ENCODE measurements around the gene ADAT2.

- TF ChIP-seq CTCF (IDR thresholded peaks at IDR 0.05; ENCODE audit: low read length) (no peak), EZH2phosphoT487 (IDR thresholded peaks at IDR 0.05; ENCODE audit: low read length) (no peak), EZH2 (optimal IDR thresholded peaks at IDR 0.05; ENCODE audit: low read depth, low read length) (no peak)
Measured at GRCh38 chr6:143457563-143458359, 7.3 kb upstream of the ADAT2 start.
